IPS DF 6.9 (cell line): ENCODE data around the gene SCAF4.
"Not testable (repeated sequence)": the region's sequence is repeated elsewhere in the genome, so short reads cannot be mapped to it uniquely, and the experiment has no call there.

Source experiments
- DNase-seq: peaks from one replicate; pipeline ENCODE4 v3.0.0-alpha.2; 2013; ENCODE audit warnings: low read depth, low spot score
- H3K27ac ChIP-seq: one replicate; pipeline ENCODE4 v1.5.1; 2013; ENCODE audit warnings: low read length, control low read depth
- H3K27me3 ChIP-seq: 2 replicates; pipeline ENCODE4 v1.6.1; 2013; ENCODE audit warnings: mild to moderate bottlenecking, low read length; ENCODE audit not compliant: control insufficient read depth, insufficient read depth
- H3K36me3 ChIP-seq: 2 replicates; pipeline ENCODE4 v1.6.1; 2013; ENCODE audit warnings: low read length; ENCODE audit not compliant: control insufficient read depth, insufficient read depth
- H3K4me1 ChIP-seq: 2 replicates; pipeline ENCODE4 v1.6.1; 2013; ENCODE audit warnings: low read length; ENCODE audit not compliant: control insufficient read depth, insufficient read depth
- H3K4me3 ChIP-seq: 2 replicates; pipeline ENCODE4 v1.5.1; 2013; ENCODE audit warnings: mild to moderate bottlenecking, low read length
- H3K9me3 ChIP-seq: 2 replicates; pipeline ENCODE4 v1.6.1; 2013; ENCODE audit warnings: low read length, inconsistent platforms; ENCODE audit not compliant: control insufficient read depth, insufficient read depth
- WGBS: extraction: QIAGEN DNeasy Blood & Tissue Kit; methylation state at CpG from one replicate; pipeline ENCODE4 v1.1.7; 2013; ENCODE audit warnings: mixed read lengths, missing lambda C conversion rate; ENCODE audit not compliant: insufficient read length, insufficient coverage; 5-methylcytosine and 5-hydroxymethylcytosine counted together

Gene SCAF4

DNA sequence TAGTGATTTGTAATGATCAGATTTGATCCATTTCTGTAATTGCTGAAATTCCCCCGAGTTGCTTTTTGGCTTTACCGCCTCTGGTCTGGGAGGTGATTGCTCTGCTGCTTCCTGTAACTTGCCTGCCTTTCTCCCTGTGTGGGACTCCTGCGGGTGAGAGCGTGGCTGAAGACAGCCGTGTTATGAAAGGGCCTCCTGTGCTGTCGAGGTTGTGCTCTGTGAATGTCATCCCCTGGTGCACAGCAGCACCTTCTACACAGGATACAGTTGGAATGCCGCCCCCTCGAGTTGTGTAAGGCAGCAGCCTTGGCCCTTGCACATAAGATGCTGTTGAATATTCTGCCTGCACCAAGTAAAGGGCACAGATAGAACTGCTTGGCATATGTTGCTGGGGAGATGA is 66.5 kb downstream of the SCAF4 start:
- Histone ChIP-seq H3K27ac (no peak overlapping the region), H3K27me3 (no peaks in the 10 kb centered on the region), H3K4me3 (no peak overlapping the region), H3K4me1 (no peaks in the 10 kb centered on the region; the same call in 1 of the 2 replicates), H3K9me3 (no peaks in the 10 kb centered on the region), H3K36me3 (peaks cover 6% of the 10 kb centered on the region; the same call in 1 of the 2 replicates)
- no CpG with 5 or more reads among the region's 8 CpGs for WGBS
- DNase-seq: no peak

DNA sequence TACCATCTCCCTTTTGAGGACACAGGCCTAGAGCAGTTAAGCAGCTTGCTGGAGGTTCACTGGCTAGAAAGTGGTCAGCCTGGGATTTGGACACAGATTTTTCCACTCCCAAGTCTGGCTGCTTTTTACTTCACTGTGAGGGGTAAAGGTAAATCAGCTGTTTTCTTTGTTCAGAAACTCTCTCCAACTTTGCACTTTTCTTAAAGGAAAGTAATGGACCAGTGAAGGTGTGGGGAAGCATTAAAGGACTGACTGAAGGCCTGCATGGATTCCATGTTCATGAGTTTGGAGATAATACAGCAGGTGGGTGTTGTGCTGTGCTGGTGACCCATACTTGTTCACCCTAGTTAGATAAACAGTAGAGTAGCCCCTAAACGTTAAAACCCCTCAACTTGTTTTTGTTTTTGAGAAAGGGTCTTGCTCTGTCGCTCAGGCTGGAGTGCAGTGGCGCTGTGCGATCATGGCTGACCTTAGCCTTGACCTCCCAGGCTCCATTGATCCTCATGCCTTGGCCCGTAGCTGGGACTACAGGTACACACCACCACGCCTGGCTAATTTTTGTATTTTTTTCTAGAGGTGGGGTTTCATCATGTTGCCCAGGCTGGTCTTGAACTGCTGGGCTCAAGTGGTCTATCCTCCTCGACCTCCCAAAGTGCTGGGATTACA is 68.2 kb downstream of the SCAF4 start:
- no peak for DNase-seq
- Histone ChIP-seq H3K27ac (no peak overlapping the region), H3K4me1 (no peaks in the 10 kb centered on the region; the same call in 1 of the 2 replicates), H3K4me3 (no peak overlapping the region), H3K36me3 (peaks cover 6% of the 10 kb centered on the region; the same call in 1 of the 2 replicates), H3K27me3 (no peaks in the 10 kb centered on the region), H3K9me3 (no peaks in the 10 kb centered on the region)
- no CpG with 5 or more reads among the region's 7 CpGs for WGBS

DNA sequence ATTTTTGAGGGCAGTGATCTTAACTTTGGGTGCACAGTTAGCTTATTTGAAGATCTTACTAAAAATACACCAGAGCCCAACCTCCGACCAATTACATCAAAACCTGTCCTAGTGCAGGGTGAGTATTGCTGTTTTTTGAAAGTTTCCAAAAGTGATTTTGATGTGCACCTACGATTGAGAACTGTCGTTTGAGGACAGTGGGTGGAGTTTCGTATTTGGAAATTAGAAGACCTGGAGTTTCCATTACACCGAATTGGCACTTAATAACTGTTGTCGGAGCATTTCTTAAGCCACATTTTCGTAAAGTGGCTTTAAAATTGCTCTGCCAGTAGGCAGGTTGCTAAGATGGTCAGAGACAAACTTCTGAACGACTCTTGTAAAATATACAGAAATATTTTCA is 71.3 kb downstream of the SCAF4 start:
- no CpG with 5 or more reads among the region's 8 CpGs for WGBS
- Histone ChIP-seq H3K9me3 (no peaks in the 10 kb centered on the region), H3K27ac (no peak overlapping the region)

DNA sequence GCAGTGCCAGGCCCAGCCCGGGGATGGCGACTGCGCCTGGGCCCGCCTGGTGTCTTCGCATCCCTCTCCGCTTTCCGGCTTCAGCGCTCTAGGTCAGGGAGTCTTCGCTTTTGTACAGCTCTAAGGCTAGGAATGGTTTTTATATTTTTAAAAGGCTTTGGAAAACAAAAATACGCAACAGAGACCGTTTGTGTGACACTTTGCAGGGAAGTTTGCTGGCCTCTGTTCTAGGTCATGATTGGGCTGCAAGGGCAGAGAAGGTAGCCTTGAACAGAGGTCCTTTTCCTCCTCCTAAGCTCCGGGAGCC is 71.7 kb downstream of the SCAF4 start:
- no peaks in the 10 kb centered on the region for H3K27me3 ChIP-seq
- H3K27ac ChIP-seq: no peak overlapping the region
- H3K4me3 ChIP-seq: peak overlapping the region; percentile 60; the same call in 1 of the 2 replicates
- no peaks in the 10 kb centered on the region; the same call in 1 of the 2 replicates for H3K4me1 ChIP-seq
- DNase-seq: no peak
- no peaks in the 10 kb centered on the region for H3K9me3 ChIP-seq
- no CpG with 5 or more reads among the region's 12 CpGs for WGBS
- 0 out of 2 replicates have a peak, but pooled peaks cover 4% of the 10 kb centered on the region for H3K36me3 ChIP-seq

More for the DNA sequence above, 71.3 kb downstream of the SCAF4 start:
- Histone ChIP-seq H3K27me3 (no peaks in the 10 kb centered on the region), H3K4me3 (peak overlapping the region; percentile 60; the same call in 1 of the 2 replicates), H3K36me3 (0 out of 2 replicates have a peak, but pooled peaks cover 4% of the 10 kb centered on the region), H3K4me1 (no peaks in the 10 kb centered on the region; the same call in 1 of the 2 replicates)
- DNase-seq: no peak

DNA sequence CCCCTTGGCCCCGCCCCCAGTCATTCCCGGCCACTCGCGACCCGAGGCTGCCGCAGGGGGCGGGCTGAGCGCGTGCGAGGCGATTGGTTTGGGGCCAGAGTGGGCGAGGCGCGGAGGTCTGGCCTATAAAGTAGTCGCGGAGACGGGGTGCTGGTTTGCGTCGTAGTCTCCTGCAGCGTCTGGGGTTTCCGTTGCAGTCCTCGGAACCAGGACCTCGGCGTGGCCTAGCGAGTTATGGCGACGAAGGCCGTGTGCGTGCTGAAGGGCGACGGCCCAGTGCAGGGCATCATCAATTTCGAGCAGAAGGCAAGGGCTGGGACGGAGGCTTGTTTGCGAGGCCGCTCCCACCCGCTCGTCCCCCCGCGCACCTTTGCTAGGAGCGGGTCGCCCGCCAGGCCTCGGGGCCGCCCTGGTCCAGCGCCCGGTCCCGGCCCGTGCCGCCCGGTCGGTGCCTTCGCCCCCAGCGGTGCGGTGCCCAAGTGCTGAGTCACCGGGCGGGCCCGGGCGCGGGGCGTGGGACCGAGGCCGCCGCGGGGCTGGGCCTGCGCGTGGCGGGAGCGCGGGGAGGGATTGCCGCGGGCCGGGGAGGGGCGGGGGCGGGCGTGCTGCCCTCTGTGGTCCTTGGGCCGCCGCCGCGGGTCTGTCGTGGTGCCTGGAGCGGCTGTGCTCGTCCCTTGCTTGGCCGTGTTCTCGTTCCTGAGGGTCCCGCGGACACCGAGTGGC is 72.2 kb downstream of the SCAF4 start, which contains the start of gene SOD1:
Gene SOD1, plus strand, starts transcription at position 158 of the 723 bp plus-strand sequence. Its CDS starts 77 bp downstream, at position 235.
- no peaks in the 10 kb centered on the region for H3K9me3 ChIP-seq
- DNase-seq: peak; percentile 87
- no peaks in the 10 kb centered on the region for H3K27me3 ChIP-seq
- no CpG with 5 or more reads among the region's 87 CpGs for WGBS
- no peak within 1 kb of the TSS for H3K27ac ChIP-seq
- peak within 1 kb of the TSS; percentile 60; the same call in 1 of the 2 replicates for H3K4me3 ChIP-seq
- no peaks in the 10 kb centered on the region; the same call in 1 of the 2 replicates for H3K4me1 ChIP-seq
- H3K36me3 ChIP-seq: 0 out of 2 replicates have a peak, but pooled peaks cover 4% of the 10 kb centered on the region

DNA sequence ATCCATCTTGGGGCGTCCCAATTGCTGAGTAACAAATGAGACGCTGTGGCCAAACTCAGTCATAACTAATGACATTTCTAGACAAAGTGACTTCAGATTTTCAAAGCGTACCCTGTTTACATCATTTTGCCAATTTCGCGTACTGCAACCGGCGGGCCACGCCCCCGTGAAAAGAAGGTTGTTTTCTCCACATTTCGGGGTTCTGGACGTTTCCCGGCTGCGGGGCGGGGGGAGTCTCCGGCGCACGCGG is 72.7 kb downstream of the SCAF4 start:
- Histone ChIP-seq H3K4me1 (no peaks in the 10 kb centered on the region; the same call in 1 of the 2 replicates), H3K27me3 (no peaks in the 10 kb centered on the region), H3K9me3 (no peaks in the 10 kb centered on the region), H3K36me3 (0 out of 2 replicates have a peak, but pooled peaks cover 4% of the 10 kb centered on the region), H3K4me3 (peak overlapping the region; percentile 60; the same call in 1 of the 2 replicates), H3K27ac (no peak overlapping the region)
- no CpG with 5 or more reads among the region's 18 CpGs for WGBS
- no peak for DNase-seq

DNA sequence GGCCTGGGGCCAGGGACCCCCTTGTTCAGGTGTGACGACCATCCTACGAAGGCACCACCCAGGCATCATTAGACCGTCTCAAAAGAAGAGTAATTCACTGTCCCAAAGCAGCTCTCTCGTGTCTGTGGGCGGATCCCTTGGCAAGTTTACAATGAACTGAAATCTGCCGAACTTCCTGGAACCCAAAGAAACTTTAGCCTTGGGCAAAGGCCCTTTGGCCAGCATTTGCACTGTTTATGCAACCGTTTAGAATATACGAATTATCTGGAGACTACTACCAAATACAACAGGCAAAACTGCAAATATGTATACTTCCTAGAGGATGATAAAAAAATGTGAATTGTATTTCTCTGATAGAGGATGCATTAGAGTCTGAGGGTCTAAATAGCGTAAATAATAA is 73.9 kb downstream of the SCAF4 start:
- WGBS: 100% methylated on average over 1 of the region's 9 CpGs
- H3K4me3 ChIP-seq: no peak overlapping the region
- DNase-seq: no peak

DNA sequence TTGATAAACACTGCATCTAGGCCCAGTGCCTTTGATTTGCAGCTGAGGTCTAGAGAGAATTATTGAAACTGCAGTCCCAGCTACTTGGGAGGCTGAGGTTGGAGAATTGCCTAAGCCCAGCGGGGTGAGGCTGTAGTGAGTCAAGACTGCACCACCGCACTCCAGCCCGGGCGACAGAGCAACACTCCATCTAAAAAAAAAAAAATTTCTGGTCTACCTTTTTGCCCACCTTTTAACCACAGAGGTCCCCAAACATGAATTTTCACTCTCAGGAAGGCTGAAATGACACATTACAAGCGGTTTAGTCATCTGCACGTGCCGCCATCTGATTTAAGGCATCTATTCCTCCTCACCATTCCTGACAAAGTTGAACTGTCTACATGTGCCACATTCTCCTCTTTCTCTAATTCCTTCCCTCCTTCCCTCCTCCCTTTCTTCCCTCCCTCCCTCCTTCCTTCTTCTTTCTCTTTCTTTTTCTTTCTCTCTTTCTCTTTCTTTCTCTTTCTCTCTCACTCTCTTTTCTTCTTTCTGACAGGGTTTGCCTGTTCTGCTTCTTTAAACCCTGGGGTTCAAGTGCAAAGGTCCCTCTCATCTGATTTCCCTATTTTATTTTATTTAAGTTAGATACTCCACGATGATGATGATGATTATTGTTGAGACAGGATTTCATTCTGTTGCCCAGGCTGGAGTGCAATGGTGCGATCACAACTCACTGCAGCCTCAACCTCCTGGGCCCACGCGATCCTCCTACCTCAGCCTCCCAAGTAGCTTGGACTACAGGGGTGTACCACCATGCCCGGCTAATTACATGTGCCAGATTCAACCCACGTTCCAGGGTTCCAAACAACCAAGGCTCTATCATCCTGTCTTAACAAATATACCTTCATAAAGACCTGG is 75.5 kb downstream of the SCAF4 start:
- Histone ChIP-seq H3K4me1 (no peaks in the 10 kb centered on the region; the same call in 1 of the 2 replicates), H3K4me3 (no peak overlapping the region), H3K27ac (no peak overlapping the region), H3K27me3 (no peaks in the 10 kb centered on the region), H3K36me3 (no peaks in the 10 kb centered on the region), H3K9me3 (no peaks in the 10 kb centered on the region)
- no peak for DNase-seq
- WGBS: no CpG with 5 or more reads among the region's 13 CpGs

More for the DNA sequence above, 73.9 kb downstream of the SCAF4 start:
- Histone ChIP-seq H3K27ac (no peak overlapping the region), H3K4me1 (no peaks in the 10 kb centered on the region; the same call in 1 of the 2 replicates), H3K9me3 (no peaks in the 10 kb centered on the region), H3K27me3 (no peaks in the 10 kb centered on the region), H3K36me3 (no peaks in the 10 kb centered on the region)

DNA sequence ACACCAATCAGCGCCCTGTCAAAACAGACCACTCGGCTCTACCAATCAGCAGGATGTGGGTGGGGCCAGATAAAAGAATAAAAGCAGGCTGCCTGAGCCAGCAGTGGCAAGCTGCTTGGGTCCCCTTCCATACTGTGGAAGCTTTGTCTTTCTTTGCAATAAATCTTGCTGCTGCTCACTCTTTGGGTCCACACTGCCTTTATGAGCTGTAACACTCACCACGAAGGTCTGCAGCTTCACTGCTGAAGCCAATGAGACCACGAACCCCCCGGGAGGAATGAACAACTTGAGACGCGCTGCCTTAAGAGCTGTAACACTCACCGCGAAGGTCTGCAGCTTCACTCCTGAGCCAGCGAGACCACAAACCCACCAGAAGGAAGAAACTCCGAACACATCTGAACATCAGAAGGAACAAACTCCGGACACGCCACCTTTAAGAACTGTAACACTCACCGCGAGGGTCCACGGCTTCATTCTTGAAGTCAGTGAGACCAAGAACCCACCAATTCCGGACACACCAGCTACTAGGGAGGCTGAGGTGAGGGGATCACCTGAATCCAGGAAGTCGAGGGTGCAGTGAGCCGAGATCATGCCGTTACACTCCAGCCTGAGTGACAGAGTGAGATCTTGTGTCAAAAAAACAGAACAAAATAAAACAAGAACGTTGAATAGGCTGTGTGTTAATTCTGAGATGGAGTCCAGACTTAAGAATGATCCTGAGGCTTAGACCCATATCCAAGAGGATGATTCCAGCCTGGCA is 76.9 kb downstream of the SCAF4 start:
- not testable (repeated sequence) for DNase-seq, H3K9me3 ChIP-seq, H3K4me3 ChIP-seq, H3K4me1 ChIP-seq, H3K27me3 ChIP-seq, H3K27ac ChIP-seq, H3K36me3 ChIP-seq
- no CpG with 5 or more reads among the region's 21 CpGs for WGBS
